HG02852 (cell line): Measurements from ENCODE around the gene SLC35A1.
"Not testable (repeated sequence)": the region's sequence is repeated elsewhere in the genome, so short reads cannot be mapped to it uniquely, and the experiment has no call there.

Source experiments
- ATAC-seq: cut with Tn5 transposase; IDR thresholded peaks from one replicate; pipeline ENCODE4 v1.9.1; 2021; ENCODE audit warnings: mild to moderate bottlenecking, moderate library complexity; ENCODE audit not compliant: unreplicated experiment

SLC35A1 gene

GRCh38 chr6:87472525-87473418 lies at the start of gene SLC35A1:
SLC35A1 (plus strand) TSS chr6:87472974; CDS start chr6:87473004, 30 bp downstream.
- peak; percentile 95 for ATAC-seq

GRCh38 chr6:87426789-87427188 lies 46.0 kb upstream of the SLC35A1 start:
- ATAC-seq = no peak

- ATAC-seq = no peak
Measured at GRCh38 chr6:87430499-87430898, 42.3 kb upstream of the SLC35A1 start.

- ATAC-seq = no peak
Measured at GRCh38 chr6:87431263-87431662, 41.5 kb upstream of the SLC35A1 start.

- ATAC-seq = no peak
Measured at GRCh38 chr6:87436435-87436834, 36.3 kb upstream of the SLC35A1 start.

- ATAC-seq = no peak
Measured at GRCh38 chr6:87441711-87442110, 31.1 kb upstream of the SLC35A1 start.

GRCh38 chr6:87444362-87444761 lies 28.4 kb upstream of the SLC35A1 start:
- ATAC-seq = no peak

GRCh38 chr6:87465051-87465450 lies 7.7 kb upstream of the SLC35A1 start:
- ATAC-seq = no peak

GRCh38 chr6:87473419-87473903 lies 687 bp downstream of the SLC35A1 start:
- peak; percentile 69 for ATAC-seq

- ATAC-seq = no peak
Measured at GRCh38 chr6:87481931-87482330, 9.2 kb downstream of the SLC35A1 start.

- no peak for ATAC-seq
Measured at GRCh38 chr6:87482366-87482765, 9.6 kb downstream of the SLC35A1 start.

GRCh38 chr6:87483929-87484328 lies 11.2 kb downstream of the SLC35A1 start:
- ATAC-seq = no peak

GRCh38 chr6:87484491-87484890 lies 11.7 kb downstream of the SLC35A1 start:
- ATAC-seq = no peak

- no peak for ATAC-seq
Measured at GRCh38 chr6:87487555-87487954, 14.8 kb downstream of the SLC35A1 start.

- not testable (repeated sequence) for ATAC-seq
Measured at GRCh38 chr6:87489326-87489725, 16.6 kb downstream of the SLC35A1 start.

- ATAC-seq = peak; percentile 92
Measured at GRCh38 chr6:87494761-87495422, 22.1 kb downstream of the SLC35A1 start.

- no peak for ATAC-seq
Measured at GRCh38 chr6:87498048-87498447, 25.3 kb downstream of the SLC35A1 start.

GRCh38 chr6:87501809-87502572 lies 29.2 kb downstream of the SLC35A1 start:
- no peak for ATAC-seq

- ATAC-seq = no peak
Measured at GRCh38 chr6:87504441-87504840, 31.7 kb downstream of the SLC35A1 start.

GRCh38 chr6:87514831-87515230 lies 42.1 kb downstream of the SLC35A1 start:
- ATAC-seq = no peak

- ATAC-seq = no peak
Measured at GRCh38 chr6:87518453-87518852, 45.7 kb downstream of the SLC35A1 start.
